Lower leg skin (tissue), 3 donors: ENCODE data around the gene ZBTB21.

ENCODE experiments used
- POLR2A ChIP-seq, 2 donors: fragments of 450-650 bp; IDR thresholded peaks; one replicate each; pipeline ENCODE4 v1.6.1; 2016 to 2017; ENCODE audit warnings: antibody characterized with exemption in 2 of 2, mild to moderate bottlenecking in 1 of 2, moderate library complexity in 1 of 2
- TF ChIP-seq, protein P1 (sequence below), 3 donors: fragments of 450-650 bp; IDR thresholded peaks; one replicate each; pipeline ENCODE4 v1.5.1; 2016; ENCODE audit warnings: antibody characterized with exemption in 3 of 3, mild to moderate bottlenecking in 3 of 3, moderate library complexity in 2 of 3

GRCh38 chr21:41973861-41974751 is 36.1 kb downstream of the ZBTB21 start:
- TF ChIP-seq POLR2A (IDR thresholded peaks at IDR 0.05): no peak
- TF ChIP-seq, protein P1, sequence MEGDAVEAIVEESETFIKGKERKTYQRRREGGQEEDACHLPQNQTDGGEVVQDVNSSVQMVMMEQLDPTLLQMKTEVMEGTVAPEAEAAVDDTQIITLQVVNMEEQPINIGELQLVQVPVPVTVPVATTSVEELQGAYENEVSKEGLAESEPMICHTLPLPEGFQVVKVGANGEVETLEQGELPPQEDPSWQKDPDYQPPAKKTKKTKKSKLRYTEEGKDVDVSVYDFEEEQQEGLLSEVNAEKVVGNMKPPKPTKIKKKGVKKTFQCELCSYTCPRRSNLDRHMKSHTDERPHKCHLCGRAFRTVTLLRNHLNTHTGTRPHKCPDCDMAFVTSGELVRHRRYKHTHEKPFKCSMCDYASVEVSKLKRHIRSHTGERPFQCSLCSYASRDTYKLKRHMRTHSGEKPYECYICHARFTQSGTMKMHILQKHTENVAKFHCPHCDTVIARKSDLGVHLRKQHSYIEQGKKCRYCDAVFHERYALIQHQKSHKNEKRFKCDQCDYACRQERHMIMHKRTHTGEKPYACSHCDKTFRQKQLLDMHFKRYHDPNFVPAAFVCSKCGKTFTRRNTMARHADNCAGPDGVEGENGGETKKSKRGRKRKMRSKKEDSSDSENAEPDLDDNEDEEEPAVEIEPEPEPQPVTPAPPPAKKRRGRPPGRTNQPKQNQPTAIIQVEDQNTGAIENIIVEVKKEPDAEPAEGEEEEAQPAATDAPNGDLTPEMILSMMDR (IDR thresholded peaks at IDR 0.05): no peak
